Stimulated activated effector memory CD8-positive, alpha-beta T cell treated with anti-CD3 and anti-CD28 coated beads, Interleukin-12 subunit alpha, Interleukin-12 subunit beta, amount 100 ng/mL, for 72 hours (primary cell): ENCODE data around the gene SMYD3.
"Not testable (repeated sequence)": the region's sequence is repeated elsewhere in the genome, so short reads cannot be mapped to it uniquely, and the experiment has no call there.

Experiments
- ATAC-seq: fragments of 150-1000 bp; cut with Tn5 transposase; 2 replicates; pipeline ENCODE4 v1.10.0; 2021
- DNase-seq, 2 donors: peaks; one replicate each; pipeline ENCODE4 v3.0.0; 2021 to 2022; ENCODE audit warnings: low spot score in 2 of 2
- H3K27ac Mint-ChIP-seq: one replicate; pipeline ENCODE4 v1.8.0; 2022; ENCODE audit warnings: mild to moderate bottlenecking, mixed read lengths
- H3K36me3 Mint-ChIP-seq: one replicate; pipeline ENCODE4 v1.8.0; 2022; ENCODE audit warnings: mild to moderate bottlenecking, mixed read lengths
- H3K4me1 Mint-ChIP-seq: one replicate; pipeline ENCODE4 v1.8.0; 2022; ENCODE audit warnings: mixed read lengths
- H3K4me3 Mint-ChIP-seq: one replicate; pipeline ENCODE4 v1.8.0; 2022; ENCODE audit warnings: mild to moderate bottlenecking, mixed read lengths
- H3K9me3 Mint-ChIP-seq: one replicate; pipeline ENCODE4 v1.8.0; 2022; ENCODE audit warnings: mixed read lengths

Gene SMYD3

DNA sequence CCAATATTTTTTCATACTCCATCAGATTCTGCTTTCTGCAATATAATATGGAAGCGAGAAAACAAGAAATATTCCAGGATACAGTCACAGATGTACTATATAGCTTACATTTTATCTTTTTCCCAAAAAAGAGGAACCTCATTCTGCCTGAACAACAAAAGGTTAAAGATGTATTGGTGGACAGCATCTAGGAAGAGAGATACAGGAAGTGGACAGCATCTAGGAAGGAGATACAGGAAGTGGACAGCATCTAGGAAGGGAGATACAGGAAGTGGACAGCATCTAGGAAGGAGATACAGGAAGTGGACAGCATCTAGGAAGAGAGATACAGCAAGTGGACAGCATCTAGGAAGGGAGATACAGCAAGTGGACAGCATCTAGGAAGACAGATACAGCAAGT lies 483.0 kb downstream of the SMYD3 start:
- DNase-seq, H3K36me3 Mint-ChIP-seq, H3K4me1 Mint-ChIP-seq, H3K4me3 Mint-ChIP-seq, H3K9me3 Mint-ChIP-seq, ATAC-seq: not testable (repeated sequence)
- H3K27ac Mint-ChIP-seq = peak overlapping the region; percentile 46

DNA sequence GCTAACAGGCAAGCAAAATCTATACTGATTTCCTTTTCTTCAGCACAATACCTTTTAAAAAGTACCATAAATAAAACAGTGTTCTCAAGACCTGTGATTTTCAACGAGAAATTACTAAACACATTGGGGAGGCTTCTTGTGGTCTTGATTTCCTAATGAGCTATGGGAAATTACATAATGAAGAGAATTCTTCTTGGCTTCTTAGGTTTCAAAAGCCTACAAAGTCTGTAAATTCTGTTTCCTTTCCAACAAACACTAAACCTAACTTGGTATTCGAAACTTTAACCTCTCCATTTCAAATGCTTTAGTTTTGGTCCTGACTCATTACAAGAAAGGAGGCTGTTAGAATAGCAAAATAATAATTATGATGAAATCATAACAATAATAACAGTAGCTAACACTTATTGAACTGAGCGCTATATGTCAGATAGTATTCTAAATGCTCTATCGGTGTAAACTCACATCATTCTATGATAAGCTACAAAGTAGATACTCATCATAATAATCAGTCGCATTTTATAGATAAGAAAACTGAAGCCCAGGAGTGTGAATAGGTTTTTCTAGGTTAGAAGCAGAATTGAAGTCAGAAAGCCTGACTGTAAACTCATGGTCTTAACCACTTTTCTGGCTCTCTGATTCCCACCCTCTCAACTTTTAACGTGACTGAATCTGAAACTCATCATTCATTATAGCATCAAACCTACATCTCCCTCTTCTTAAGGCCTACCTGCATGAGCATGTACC lies 486.7 kb downstream of the SMYD3 start:
- no peak overlapping the region for H3K4me3 Mint-ChIP-seq
- H3K4me1 Mint-ChIP-seq = no peaks in the 10 kb centered on the region
- no peaks in the 10 kb centered on the region for H3K9me3 Mint-ChIP-seq
- peak overlapping the region; percentile 4 for H3K27ac Mint-ChIP-seq
- peak; percentile 78 for ATAC-seq
- no peaks in the 10 kb centered on the region for H3K36me3 Mint-ChIP-seq
- DNase-seq = no peak

DNA sequence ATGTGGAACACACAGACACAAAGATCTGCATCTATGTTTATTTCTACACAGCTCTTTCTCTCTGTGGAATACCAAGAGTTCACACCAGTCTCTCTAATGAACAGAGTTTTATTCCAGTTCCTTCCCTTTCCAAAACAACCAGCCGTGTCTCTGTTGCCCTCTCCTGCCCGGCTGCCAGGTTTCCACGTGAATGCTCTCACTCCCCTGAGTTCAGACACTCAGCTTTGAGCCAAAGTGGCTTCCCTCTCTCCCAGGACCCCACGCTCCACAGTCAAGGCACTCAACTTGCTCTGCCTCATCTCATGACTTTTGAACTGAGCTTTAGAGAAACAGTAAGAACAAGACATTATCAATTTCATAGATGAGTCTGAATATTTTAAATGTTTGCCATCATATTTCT lies 488.9 kb downstream of the SMYD3 start:
- no peak overlapping the region for H3K4me3 Mint-ChIP-seq
- DNase-seq (no peak), ATAC-seq (no peak)
- H3K4me1 Mint-ChIP-seq = no peaks in the 10 kb centered on the region
- H3K27ac Mint-ChIP-seq = peak overlapping the region; percentile 27
- H3K36me3 Mint-ChIP-seq = no peaks in the 10 kb centered on the region
- H3K9me3 Mint-ChIP-seq = no peaks in the 10 kb centered on the region

DNA sequence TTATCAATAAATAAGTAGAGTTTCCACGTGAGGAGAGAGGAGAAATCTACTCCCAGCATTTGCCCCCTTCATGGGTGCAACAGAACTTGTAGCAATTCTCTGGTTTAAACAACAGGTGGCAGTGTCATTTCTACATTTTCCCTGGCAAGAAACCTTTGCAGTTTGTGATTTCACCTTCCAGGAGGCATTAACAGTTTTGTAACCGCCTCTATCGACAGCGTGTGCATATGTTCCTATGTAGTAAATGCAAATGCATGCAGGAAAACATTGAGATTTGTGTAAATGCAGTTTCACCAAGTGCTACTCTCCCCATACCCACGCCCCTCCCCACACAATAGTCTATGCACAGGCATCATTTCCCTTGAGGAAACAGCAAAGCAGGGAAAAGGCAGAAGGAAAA lies 494.7 kb downstream of the SMYD3 start:
- no peaks in the 10 kb centered on the region for H3K4me1 Mint-ChIP-seq
- no peak overlapping the region for H3K4me3 Mint-ChIP-seq
- no peaks in the 10 kb centered on the region for H3K36me3 Mint-ChIP-seq
- no peak overlapping the region for H3K27ac Mint-ChIP-seq
- no peaks in the 10 kb centered on the region for H3K9me3 Mint-ChIP-seq
- DNase-seq = no peak
- ATAC-seq = no peak

DNA sequence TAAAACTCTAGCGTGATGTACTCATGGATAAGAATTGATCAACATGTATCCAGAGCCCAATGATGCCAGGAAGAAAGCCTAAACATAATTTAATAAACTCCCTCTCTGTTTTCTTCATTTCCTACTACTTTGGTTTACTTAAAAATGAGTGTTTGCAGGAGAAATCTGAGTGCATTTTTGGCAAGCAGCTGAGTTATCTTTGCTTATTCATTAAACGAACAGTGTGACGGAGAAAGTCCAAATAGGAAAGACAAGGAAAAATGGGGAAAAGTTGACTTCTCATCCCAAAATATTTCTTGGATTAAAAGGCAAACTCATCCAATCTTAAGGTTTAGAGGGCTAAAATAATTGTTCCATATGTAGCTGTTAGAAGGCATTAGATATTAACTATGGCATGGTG lies 496.7 kb downstream of the SMYD3 start:
- Mint-ChIP-seq H3K4me1 (no peaks in the 10 kb centered on the region), H3K27ac (no peak overlapping the region), H3K36me3 (no peaks in the 10 kb centered on the region), H3K4me3 (no peak overlapping the region), H3K9me3 (no peaks in the 10 kb centered on the region)
- DNase-seq (no peak), ATAC-seq (no peak)

DNA sequence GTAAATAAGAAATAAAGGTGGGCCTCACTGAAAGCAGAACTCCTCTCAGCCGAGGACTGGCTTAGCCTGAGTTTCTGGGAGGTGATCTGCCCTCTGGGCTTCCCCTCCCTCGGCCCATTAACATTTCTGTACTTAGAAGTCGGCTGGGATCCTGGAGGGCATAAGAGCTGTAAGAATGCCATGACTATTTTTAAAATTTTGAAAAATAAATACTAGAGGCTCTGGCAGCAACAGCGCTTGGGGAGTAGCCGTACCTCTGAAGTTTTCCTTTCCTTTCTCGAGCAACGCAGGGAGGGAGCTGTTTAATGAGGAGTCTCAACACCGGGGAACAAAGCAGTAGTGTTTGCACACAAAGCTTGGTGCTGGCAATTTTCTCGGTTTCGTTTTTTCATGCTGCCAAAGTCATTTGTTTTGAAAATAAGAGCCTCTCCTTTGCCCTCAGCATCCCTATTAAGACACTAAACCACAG lies 498.7 kb downstream of the SMYD3 start:
- DNase-seq (no peak), ATAC-seq (no peak)
- H3K36me3 Mint-ChIP-seq = no peaks in the 10 kb centered on the region
- no peak overlapping the region for H3K4me3 Mint-ChIP-seq
- H3K4me1 Mint-ChIP-seq = no peaks in the 10 kb centered on the region
- no peak overlapping the region for H3K27ac Mint-ChIP-seq
- H3K9me3 Mint-ChIP-seq = no peaks in the 10 kb centered on the region

DNA sequence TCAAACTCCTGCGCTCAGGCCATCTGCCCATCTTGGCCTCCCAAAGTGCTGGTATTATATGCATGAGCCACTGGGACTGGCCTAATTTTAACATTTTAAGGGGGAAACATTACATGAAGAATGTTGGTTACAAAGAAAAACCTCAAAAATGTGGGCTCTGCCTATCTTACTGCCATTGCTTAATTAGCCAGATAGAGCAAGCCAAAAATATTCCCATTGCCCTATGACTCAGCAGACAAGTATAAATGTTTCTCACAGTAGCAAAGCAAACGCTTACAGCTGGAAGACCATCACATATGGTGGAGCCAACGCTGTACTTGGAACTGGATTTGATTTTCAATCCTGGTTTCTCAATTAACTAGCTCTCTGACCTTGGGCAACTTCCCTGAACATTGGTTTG lies 502.0 kb downstream of the SMYD3 start:
- no peaks in the 10 kb centered on the region for H3K9me3 Mint-ChIP-seq
- H3K36me3 Mint-ChIP-seq = no peaks in the 10 kb centered on the region
- H3K4me3 Mint-ChIP-seq = no peak overlapping the region
- no peak overlapping the region for H3K27ac Mint-ChIP-seq
- H3K4me1 Mint-ChIP-seq = no peaks in the 10 kb centered on the region
- no peak for ATAC-seq
- no peak for DNase-seq

DNA sequence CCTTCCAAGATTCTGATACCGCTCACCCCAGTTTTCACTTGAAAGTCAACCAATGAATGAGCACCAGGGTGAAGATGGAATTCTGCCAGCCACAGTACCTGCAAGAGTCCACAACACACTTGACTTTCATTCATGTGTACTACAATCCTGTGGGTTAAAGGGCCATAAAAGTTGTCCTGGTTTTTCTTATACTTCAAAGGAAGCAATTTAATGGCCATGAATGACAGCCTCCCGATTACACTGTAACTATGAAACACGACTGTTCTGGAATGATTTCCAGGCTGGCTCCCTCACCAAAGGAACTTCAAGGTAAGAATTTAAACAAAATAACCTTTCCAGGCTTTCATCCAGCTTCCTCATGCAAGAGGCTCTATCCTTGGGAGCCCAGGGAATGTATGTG lies 502.8 kb downstream of the SMYD3 start:
- Mint-ChIP-seq H3K27ac (no peak overlapping the region), H3K9me3 (no peaks in the 10 kb centered on the region), H3K36me3 (no peaks in the 10 kb centered on the region), H3K4me1 (no peaks in the 10 kb centered on the region), H3K4me3 (no peak overlapping the region)
- ATAC-seq = no peak
- no peak for DNase-seq

DNA sequence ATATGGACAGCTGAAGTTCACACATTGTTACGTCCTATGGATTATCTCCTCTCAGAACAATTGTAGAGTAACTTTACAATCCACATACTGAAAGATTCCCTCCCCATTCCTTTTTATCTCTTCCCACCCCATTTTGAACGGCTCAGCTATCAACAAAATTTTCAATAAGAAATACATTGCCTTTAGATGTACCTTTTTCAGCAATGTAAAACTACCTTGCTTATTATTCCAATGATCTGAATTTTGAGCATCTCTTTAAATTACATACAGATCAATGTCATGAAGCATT lies 503.7 kb downstream of the SMYD3 start:
- H3K36me3 Mint-ChIP-seq = no peaks in the 10 kb centered on the region
- no peaks in the 10 kb centered on the region for H3K4me1 Mint-ChIP-seq
- ATAC-seq (no peak), DNase-seq (no peak)
- H3K4me3 Mint-ChIP-seq = no peak overlapping the region
- H3K27ac Mint-ChIP-seq = no peak overlapping the region
- H3K9me3 Mint-ChIP-seq = no peaks in the 10 kb centered on the region

DNA sequence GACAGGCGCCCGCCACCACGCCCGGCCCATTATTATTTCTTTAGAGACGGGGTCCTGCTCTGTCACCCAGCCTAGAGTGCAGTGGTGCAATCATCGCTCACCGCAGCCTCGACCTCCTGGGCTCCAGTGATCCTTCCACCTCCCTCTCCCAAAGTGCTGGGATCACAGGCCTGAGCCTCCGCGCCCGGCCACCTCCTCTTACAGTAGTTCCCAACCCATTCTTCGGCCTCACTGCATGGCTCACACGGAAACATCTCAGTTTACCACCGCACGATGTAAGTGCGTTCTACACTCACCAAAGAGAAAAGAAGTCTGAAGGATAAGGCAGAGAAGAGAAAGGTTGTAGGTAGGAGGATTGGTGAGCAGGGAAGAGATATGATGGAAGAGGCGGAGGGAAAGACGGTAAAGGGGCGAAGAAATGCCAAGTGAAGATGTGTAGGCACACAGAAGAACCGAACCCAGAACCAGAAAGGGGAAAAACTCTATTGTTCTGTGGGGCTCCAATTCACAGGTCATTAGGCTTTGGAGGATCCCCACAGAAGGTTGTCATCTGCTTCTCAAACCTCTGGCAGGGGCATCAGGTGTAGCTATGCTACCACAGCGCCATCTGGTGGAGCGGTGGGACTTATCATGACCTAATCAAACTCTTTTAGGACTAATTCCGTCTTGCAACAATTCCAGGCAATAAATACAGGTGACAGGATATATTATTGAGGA lies 504.2 kb downstream of the SMYD3 start:
- H3K36me3 Mint-ChIP-seq = no peaks in the 10 kb centered on the region
- H3K4me1 Mint-ChIP-seq = no peaks in the 10 kb centered on the region
- peak; percentile 70 to 85 for DNase-seq
- ATAC-seq = peak; percentile 69
- no peak overlapping the region for H3K4me3 Mint-ChIP-seq
- no peaks in the 10 kb centered on the region for H3K9me3 Mint-ChIP-seq
- no peak overlapping the region for H3K27ac Mint-ChIP-seq

DNA sequence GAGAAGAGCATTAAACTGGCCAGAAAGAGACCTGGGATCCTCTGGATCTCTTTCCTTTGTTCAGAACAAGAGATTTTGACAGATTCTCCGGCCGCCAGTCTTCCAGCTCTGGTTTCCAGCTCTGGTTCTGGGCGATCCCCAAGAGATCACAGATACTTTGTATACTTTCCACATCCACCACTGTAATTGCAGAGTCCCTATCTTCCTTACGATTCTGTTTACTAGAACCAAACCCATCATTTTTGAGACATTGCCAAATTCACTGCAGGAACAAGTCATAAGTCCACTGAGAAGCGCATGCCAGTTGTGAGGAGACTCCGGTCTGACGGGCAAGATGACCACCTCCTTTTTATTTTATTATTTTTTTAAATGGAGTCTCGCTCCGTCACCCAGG lies 505.2 kb downstream of the SMYD3 start:
- Mint-ChIP-seq H3K36me3 (no peaks in the 10 kb centered on the region), H3K4me1 (no peaks in the 10 kb centered on the region), H3K27ac (no peak overlapping the region), H3K4me3 (no peak overlapping the region), H3K9me3 (no peaks in the 10 kb centered on the region)
- ATAC-seq (no peak), DNase-seq (no peak)

DNA sequence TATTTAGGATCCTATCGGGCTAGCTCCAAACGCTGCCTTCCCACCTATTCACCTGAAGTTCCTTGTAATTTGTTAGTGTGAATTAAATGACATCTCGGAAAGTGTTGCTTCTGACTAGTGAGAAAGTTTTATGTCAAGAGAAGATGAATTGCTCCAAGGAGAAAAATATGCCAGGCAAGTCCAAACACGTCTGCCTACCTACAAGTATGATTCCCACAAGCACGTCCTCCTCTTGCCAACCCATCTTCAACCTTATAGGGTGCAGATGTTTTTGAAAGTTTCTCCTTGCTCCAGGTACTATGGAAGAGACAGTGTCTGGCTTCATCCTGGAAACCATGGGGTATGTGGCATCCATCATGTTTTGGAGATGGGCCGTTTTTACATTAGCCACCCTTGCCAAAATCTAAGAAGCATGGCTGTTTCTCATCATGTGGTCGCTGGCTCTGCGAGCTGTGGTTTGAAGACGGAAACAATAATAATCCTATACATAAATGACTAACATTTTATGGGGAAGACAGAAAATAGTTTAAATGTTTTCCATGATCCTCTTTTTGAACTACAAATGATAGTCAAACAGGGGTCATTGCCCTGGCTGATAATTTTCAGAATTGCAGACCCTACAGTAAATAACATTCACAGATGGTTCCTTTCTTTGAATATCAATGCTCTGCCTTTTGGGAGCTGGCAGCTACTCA lies 505.8 kb downstream of the SMYD3 start:
- Mint-ChIP-seq H3K36me3 (no peaks in the 10 kb centered on the region), H3K9me3 (no peaks in the 10 kb centered on the region), H3K4me1 (no peaks in the 10 kb centered on the region), H3K27ac (no peak overlapping the region), H3K4me3 (no peak overlapping the region)
- no peak for DNase-seq
- ATAC-seq = no peak

DNA sequence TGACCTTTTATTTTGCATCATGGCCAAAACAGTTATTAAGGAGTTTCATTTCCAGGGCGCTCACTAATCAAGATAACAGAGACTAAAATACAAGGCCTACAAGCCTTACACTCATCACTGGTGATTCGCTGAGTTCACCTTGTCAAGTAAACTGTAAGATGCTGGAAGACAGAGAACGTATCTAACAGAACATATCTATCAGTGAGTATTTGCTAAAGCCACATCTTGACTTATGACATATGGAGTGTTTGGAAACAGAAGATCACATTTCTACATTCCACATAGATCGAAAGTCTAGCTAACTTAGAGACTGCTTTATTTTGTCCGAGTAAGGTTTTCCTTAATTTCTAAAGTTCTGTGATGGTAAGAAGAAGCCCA lies 506.5 kb downstream of the SMYD3 start:
- Mint-ChIP-seq H3K9me3 (no peaks in the 10 kb centered on the region), H3K27ac (no peak overlapping the region), H3K4me1 (no peaks in the 10 kb centered on the region), H3K36me3 (no peaks in the 10 kb centered on the region), H3K4me3 (no peak overlapping the region)
- ATAC-seq (no peak), DNase-seq (no peak)

DNA sequence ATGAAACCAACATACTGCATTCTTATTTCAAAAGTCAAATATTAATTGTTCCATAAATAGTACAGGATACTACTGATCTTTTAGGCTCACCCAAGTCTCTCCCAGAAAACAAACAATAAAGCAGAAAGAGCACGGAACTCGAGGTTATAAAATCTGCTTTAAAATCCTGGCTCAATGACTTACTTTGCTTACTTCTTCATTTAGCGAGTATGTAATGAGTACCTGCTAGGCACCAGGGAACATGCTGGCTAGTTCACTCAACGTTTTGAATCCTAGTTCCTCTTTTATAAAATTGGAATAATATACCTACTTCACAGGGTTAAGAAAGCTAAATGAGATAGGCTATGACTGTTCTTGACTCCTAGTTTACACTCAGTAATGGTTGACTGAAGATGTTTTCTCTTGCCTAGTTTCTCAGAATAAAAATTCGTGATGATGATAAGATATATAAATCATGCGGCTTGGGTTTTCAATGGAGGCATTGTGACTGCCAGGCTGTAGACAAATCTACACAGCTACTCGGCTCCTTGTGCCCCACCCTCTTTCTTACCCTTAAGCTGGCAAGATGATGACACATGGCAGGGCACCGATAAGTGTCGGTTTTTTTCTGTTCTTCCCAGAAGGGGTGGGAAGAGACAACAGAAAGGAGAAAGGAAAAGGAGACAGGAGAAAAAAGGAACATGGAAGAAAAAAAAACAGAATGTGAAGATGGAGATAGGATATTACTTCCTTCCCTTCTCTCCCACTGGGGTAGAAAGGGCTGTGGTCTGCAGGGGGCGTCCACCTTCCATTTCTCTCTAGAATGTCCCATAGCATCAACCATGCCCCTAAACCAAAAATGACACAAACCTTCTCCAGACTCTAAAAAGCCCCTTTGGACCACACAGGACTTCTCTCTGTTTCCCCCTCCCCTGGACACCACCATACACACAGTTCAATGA lies 507.1 kb downstream of the SMYD3 start:
- no peak for ATAC-seq
- H3K4me3 Mint-ChIP-seq = no peak overlapping the region
- H3K4me1 Mint-ChIP-seq = no peaks in the 10 kb centered on the region
- H3K9me3 Mint-ChIP-seq = no peaks in the 10 kb centered on the region
- no peak for DNase-seq
- no peak overlapping the region for H3K27ac Mint-ChIP-seq
- no peaks in the 10 kb centered on the region for H3K36me3 Mint-ChIP-seq
